Hepatocyte (in vitro differentiated cells): ENCODE data around the gene SLAMF7. TPM values are rescaled to one million over a fixed set of nuclear protein-coding genes. Genes with fewer than 3 reads are reported as not detected.

ENCODE experiments used
- DNase-seq: peaks from one replicate; pipeline ENCODE4 v3.0.0-alpha.2; 2016; ENCODE audit warnings: low spot score
- H2AFZ ChIP-seq: fragments of 200-600 bp; sonication (generic); 2 replicates; pipeline ENCODE4 v1.6.0; 2016; ENCODE audit warnings: antibody characterized with exemption, mild to moderate bottlenecking
- H3K27ac ChIP-seq: fragments of 200-600 bp; sonication (generic); 2 replicates; pipeline ENCODE4 v1.5.1; 2016; ENCODE audit warnings: mild to moderate bottlenecking
- H3K27me3 ChIP-seq: fragments of 200-600 bp; sonication (generic); 2 replicates; pipeline ENCODE4 v1.6.1; 2016
- H3K36me3 ChIP-seq: fragments of 200-600 bp; sonication (generic); replicated peaks from 2 replicates; pipeline ENCODE4 v1.5.1; 2016; ENCODE audit warnings: low read depth; ENCODE audit not compliant: insufficient read depth
- H3K4me1 ChIP-seq: fragments of 200-600 bp; sonication (generic); 2 replicates; pipeline ENCODE4 v1.5.1; 2016; ENCODE audit warnings: mild to moderate bottlenecking, moderate library complexity; ENCODE audit not compliant: insufficient read depth
- H3K4me2 ChIP-seq: fragments of 200-600 bp; sonication (generic); 2 replicates; pipeline ENCODE4 v1.6.0; 2016
- H3K4me3 ChIP-seq: fragments of 200-600 bp; sonication (generic); 2 replicates; pipeline ENCODE4 v1.5.1; 2016; ENCODE audit warnings: mild to moderate bottlenecking
- H3K79me2 ChIP-seq: fragments of 200-600 bp; sonication (generic); 2 replicates; pipeline ENCODE4 v1.6.0; 2017; ENCODE audit warnings: mild to moderate bottlenecking
- H3K9me2 ChIP-seq: fragments of 200-600 bp; sonication (generic); replicated peaks from 2 replicates; pipeline ENCODE4 v1.6.0; 2017; ENCODE audit warnings: mild to moderate bottlenecking; ENCODE audit not compliant: insufficient read depth
- H3K9me3 ChIP-seq: fragments of 200-600 bp; sonication (generic); 2 replicates; pipeline ENCODE4 v1.5.1; 2016; ENCODE audit warnings: low read depth, mild to moderate bottlenecking
- H4K20me1 ChIP-seq: fragments of 200-600 bp; sonication (generic); 2 replicates; pipeline ENCODE4 v1.6.0; 2016; ENCODE audit warnings: mild to moderate bottlenecking; ENCODE audit not compliant: insufficient read depth, poor library complexity, severe bottlenecking
- EZH2 ChIP-seq: fragments of 200-600 bp; sonication (generic); IDR thresholded peaks from 2 replicates; pipeline ENCODE4 v1.6.1; 2016; ENCODE audit warnings: antibody characterized with exemption, mild to moderate bottlenecking, borderline replicate concordance
- EZH2phosphoT487 ChIP-seq: fragments of 200-600 bp; sonication (generic); IDR thresholded peaks from one replicate; pipeline ENCODE4 v1.6.1; 2018; ENCODE audit warnings: antibody characterized with exemption, mild to moderate bottlenecking, low read depth, moderate library complexity; ENCODE audit not compliant: unreplicated experiment, severe bottlenecking
- WGBS: methylation state at CpG from one replicate; pipeline ENCODE4 v1.1.6; 2016; ENCODE audit warnings: low lambda C conversion rate; ENCODE audit errors: missing lambda C conversion rate; 5-methylcytosine and 5-hydroxymethylcytosine counted together
- polyA plus RNA-seq: library from polyadenylated mRNA; unstranded; fragments of >200 nt; fragmentation: Nextera tagmentation; extraction: Ambion mirVana; gene quantifications from 2 replicates; pipeline ENCODE4 v1.2.1, GENCODE V29; 2016
- total RNA-seq: library from RNA; depleted of rRNA; stranded (reverse); fragments of >200 nt; gene quantifications from 2 replicates; pipeline ENCODE4 v1.2.3, GENCODE V29; 2014
- TF ChIP-seq, protein P1 (sequence below): fragments of 200-600 bp; sonication (generic); IDR thresholded peaks from 2 replicates; pipeline ENCODE4 v1.5.1; 2016; ENCODE audit warnings: antibody characterized with exemption, mild to moderate bottlenecking; ENCODE audit not compliant: poor library complexity

Gene SLAMF7
- total and polyA plus RNA-seq, 2 experiments from 2014 or later = 0.07 TPM; not detected in 1

DNA sequence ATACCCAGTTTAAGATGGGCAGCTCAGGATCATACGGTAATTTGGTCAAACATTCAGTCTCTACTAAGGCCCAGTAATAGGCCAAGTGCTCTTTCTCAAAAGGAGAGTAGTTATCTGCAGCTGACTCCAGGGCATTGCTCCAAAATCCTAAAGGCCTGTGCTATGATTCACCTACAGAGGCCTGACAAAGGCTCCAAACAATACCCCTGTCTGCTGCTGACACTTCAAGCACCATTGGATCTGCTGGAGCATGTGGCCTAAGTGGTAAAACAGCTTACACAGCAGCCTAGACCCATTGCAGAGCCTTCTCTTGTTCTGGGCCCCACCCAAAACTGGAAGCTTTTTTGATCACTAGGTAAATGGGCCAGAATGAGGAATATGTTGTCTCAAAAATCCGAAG lies 22.8 kb downstream of the SLAMF7 start:
- H2AFZ ChIP-seq = no peak overlapping the region
- no peak overlapping the region for H3K4me2 ChIP-seq
- H3K79me2 ChIP-seq = no peaks in the 10 kb centered on the region
- H3K36me3 ChIP-seq = no peaks in the 10 kb centered on the region
- no peak for TF ChIP-seq EZH2
- no peak for TF ChIP-seq EZH2phosphoT487
- TF ChIP-seq, protein P1, sequence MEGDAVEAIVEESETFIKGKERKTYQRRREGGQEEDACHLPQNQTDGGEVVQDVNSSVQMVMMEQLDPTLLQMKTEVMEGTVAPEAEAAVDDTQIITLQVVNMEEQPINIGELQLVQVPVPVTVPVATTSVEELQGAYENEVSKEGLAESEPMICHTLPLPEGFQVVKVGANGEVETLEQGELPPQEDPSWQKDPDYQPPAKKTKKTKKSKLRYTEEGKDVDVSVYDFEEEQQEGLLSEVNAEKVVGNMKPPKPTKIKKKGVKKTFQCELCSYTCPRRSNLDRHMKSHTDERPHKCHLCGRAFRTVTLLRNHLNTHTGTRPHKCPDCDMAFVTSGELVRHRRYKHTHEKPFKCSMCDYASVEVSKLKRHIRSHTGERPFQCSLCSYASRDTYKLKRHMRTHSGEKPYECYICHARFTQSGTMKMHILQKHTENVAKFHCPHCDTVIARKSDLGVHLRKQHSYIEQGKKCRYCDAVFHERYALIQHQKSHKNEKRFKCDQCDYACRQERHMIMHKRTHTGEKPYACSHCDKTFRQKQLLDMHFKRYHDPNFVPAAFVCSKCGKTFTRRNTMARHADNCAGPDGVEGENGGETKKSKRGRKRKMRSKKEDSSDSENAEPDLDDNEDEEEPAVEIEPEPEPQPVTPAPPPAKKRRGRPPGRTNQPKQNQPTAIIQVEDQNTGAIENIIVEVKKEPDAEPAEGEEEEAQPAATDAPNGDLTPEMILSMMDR = no peak
- no peaks in the 10 kb centered on the region for H3K9me3 ChIP-seq
- H3K27me3 ChIP-seq = no peaks in the 10 kb centered on the region
- no peaks in the 10 kb centered on the region for H3K4me1 ChIP-seq
- H3K27ac ChIP-seq = no peak overlapping the region
- WGBS = 76% methylated on average over 2 of the region's 2 CpGs
- no peak for DNase-seq
- no peaks in the 10 kb centered on the region for H3K9me2 ChIP-seq
- H3K4me3 ChIP-seq = no peak overlapping the region
- no peaks in the 10 kb centered on the region for H4K20me1 ChIP-seq

DNA sequence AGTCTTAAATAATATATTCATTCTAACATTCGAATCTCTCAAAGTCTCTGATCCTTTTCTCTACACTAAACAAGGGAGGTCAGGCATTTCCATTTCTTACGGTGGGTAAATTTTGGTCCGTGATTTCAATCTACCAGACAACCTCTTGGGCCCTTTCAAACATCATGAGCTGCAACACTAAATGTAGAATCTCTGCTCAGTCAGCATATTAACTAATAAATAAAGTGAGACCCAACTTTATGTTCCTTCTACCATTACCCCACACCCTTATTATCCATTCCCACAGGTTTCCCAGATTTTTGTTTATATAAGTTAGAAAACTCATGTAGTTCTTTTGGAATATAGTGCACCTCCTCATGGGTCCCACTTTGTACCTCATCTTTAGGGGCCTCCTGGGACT lies 24.9 kb downstream of the SLAMF7 start:
- no peaks in the 10 kb centered on the region for H3K9me2 ChIP-seq
- H3K27ac ChIP-seq = no peak overlapping the region
- no peak for DNase-seq
- no peak overlapping the region for H2AFZ ChIP-seq
- H3K4me3 ChIP-seq = no peak overlapping the region
- H3K27me3 ChIP-seq = no peaks in the 10 kb centered on the region
- no peaks in the 10 kb centered on the region for H3K4me1 ChIP-seq
- no peaks in the 10 kb centered on the region for H3K9me3 ChIP-seq
- TF ChIP-seq EZH2phosphoT487 = no peak
- TF ChIP-seq EZH2 = no peak
- TF ChIP-seq, protein P1 = no peak
- H3K79me2 ChIP-seq = no peaks in the 10 kb centered on the region
- no peaks in the 10 kb centered on the region for H3K36me3 ChIP-seq
- WGBS = 92% methylated on average over 3 of the region's 3 CpGs
- no peaks in the 10 kb centered on the region for H4K20me1 ChIP-seq
- no peak overlapping the region for H3K4me2 ChIP-seq

DNA sequence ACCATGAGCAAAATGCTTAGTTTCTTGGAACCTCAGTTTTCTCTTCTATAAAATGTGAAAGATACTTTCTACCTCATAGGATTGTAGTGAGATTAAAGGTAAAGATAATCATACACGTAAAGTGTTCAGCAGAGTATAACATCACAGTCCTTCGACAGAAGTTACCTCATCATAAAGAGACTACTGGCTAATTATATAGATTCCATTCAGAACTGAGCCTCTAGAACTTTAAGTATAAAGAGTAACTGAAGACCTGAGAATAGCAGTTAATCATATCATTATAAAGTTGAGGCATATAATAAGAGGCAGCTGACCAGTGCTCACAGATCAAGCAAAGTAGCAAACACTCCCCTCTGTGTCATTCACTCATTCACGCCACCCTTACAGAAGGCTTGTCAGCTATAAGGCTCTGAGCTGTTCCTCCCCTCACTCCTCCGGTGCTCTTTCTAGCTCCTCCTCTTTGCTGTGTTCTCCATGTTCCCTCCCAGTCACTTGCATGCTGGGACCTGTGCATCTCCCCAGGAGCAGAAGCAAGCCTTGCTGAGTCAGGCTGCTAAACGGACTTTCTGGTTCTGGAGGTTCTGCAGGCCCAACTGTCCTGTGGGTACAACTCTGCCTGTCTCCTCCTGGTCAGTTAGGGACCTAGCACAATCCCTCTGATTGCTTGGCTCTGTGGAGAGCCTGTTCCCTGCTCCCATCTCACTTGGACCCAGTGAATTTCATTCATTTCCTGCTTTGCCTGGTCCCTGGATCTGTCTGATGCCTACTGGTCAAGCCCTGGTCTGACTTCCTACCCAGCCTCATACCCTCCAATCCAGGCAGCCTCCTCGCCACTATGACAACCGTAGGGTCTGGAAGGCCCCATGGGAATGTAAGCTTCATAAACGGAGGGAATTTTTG lies 28.6 kb downstream of the SLAMF7 start:
- H3K36me3 ChIP-seq = no peaks in the 10 kb centered on the region
- no peaks in the 10 kb centered on the region for H3K9me3 ChIP-seq
- 70% methylated on average over 8 of the region's 8 CpGs for WGBS
- TF ChIP-seq EZH2 = no peak
- TF ChIP-seq, protein P1 = no peak
- no peak for TF ChIP-seq EZH2phosphoT487
- no peak for DNase-seq
- no peaks in the 10 kb centered on the region for H3K4me1 ChIP-seq
- no peak overlapping the region for H3K27ac ChIP-seq
- no peak overlapping the region for H3K4me3 ChIP-seq
- H3K9me2 ChIP-seq = no peaks in the 10 kb centered on the region
- H3K27me3 ChIP-seq = no peaks in the 10 kb centered on the region
- H2AFZ ChIP-seq = no peak overlapping the region
- H3K4me2 ChIP-seq = no peak overlapping the region
- H4K20me1 ChIP-seq = no peaks in the 10 kb centered on the region
- H3K79me2 ChIP-seq = no peaks in the 10 kb centered on the region

DNA sequence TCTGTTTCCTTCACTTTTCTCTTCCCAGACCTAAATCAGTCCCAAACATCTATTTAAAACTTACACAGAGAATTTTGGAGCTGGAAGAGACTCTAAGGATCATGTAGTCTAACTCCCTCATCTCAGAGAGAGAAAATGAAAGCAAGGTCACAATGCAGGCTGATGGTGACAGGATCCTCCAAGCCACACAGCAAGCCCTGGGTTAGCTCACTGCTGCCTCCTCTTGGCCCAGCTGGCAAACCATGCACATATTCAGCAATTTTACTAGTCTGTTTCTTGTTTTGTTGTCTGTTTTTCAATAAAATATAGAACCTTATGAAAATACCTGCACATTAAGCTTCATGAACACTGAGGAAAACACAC lies 29.2 kb downstream of the SLAMF7 start:
- Histone ChIP-seq H3K27ac (no peak overlapping the region), H3K9me2 (no peaks in the 10 kb centered on the region), H4K20me1 (no peaks in the 10 kb centered on the region), H3K79me2 (no peaks in the 10 kb centered on the region), H3K4me3 (no peak overlapping the region), H2AFZ (no peak overlapping the region), H3K4me1 (no peaks in the 10 kb centered on the region), H3K9me3 (no peaks in the 10 kb centered on the region), H3K27me3 (no peaks in the 10 kb centered on the region), H3K36me3 (no peaks in the 10 kb centered on the region), H3K4me2 (no peak overlapping the region)
- DNase-seq = no peak
- TF ChIP-seq EZH2 = no peak
- TF ChIP-seq, protein P1 = peak; percentile 33
